ENCODE results near the gene EIF2D. TPM values are rescaled to one million over a fixed set of nuclear protein-coding genes. Genes with fewer than 3 reads are reported as not detected.

The EIF2D gene
- total RNA-seq, 1 donor from 2014 or later = 65.4 TPM

GRCh38 chr1:206557636-206558473, 54.4 kb downstream of the EIF2D start:
- no peaks in the 10 kb centered on the region for H3K9me3 Mint-ChIP-seq
- H3K4me3 Mint-ChIP-seq = peak overlapping the region; percentile 96
- TF ChIP-seq CTCF (IDR thresholded peaks at IDR 0.05) = no peak
- H3K36me3 Mint-ChIP-seq (ENCODE audit: low read depth) = peaks cover 46% of the 10 kb centered on the region
- no peaks in the 10 kb centered on the region for H3K27me3 Mint-ChIP-seq
- POLR2A ChIA-PET = interaction anchor here (0.7 to 12.6 kb wide), 11 partner anchors 9 to 88 kb away, joined by 3 to 343 read pairs (median 5); partner anchors contain the start of gene IKBKE
- CTCF ChIA-PET = interaction anchor here (4.2 to 11.6 kb wide), 2 partner anchors 12 to 25 kb away, joined by 32 to 132 read pairs; no protein-coding TSS in a partner anchor
- H3K27ac Mint-ChIP-seq = peak overlapping the region; percentile 96
- peaks cover 75% of the 10 kb centered on the region for H3K4me1 Mint-ChIP-seq
- ATAC-seq (ENCODE audit: low read depth) (peak; percentile 10), DNase-seq (no peak)
- intact Hi-C loops (cut with micrococcal nuclease) = loop anchor here (1.0 kb wide), 1 partner anchor 13 kb away; no protein-coding TSS in a partner anchor

GRCh38 chr1:206556750-206557635, 55.3 kb downstream of the EIF2D start:
- peak overlapping the region; percentile 96 for H3K4me3 Mint-ChIP-seq
- H3K27me3 Mint-ChIP-seq = no peaks in the 10 kb centered on the region
- peak overlapping the region; percentile 96 for H3K27ac Mint-ChIP-seq
- intact Hi-C loops (cut with micrococcal nuclease) = loop anchor here (1.0 kb wide), 1 partner anchor 12 kb away; no protein-coding TSS in a partner anchor
- CTCF ChIA-PET = interaction anchor here (1.2 to 11.6 kb wide), 7 partner anchors 11 to 78 kb away, joined by 3 to 132 read pairs (median 5); no protein-coding TSS in a partner anchor
- DNase-seq (peak; percentile 83), ATAC-seq (ENCODE audit: low read depth) (peak; percentile 78)
- POLR2A ChIA-PET = interaction anchor here (0.5 to 12.6 kb wide), 10 partner anchors 10 to 81 kb away, joined by 3 to 343 read pairs (median 6); no protein-coding TSS in a partner anchor
- peaks cover 37% of the 10 kb centered on the region for H3K36me3 Mint-ChIP-seq (ENCODE audit: low read depth)
- H3K9me3 Mint-ChIP-seq = no peaks in the 10 kb centered on the region
- no peak for TF ChIP-seq CTCF (IDR thresholded peaks at IDR 0.05)
- H3K4me1 Mint-ChIP-seq = peaks cover 71% of the 10 kb centered on the region

- ATAC-seq (ENCODE audit: low read depth) (peak; percentile 1), DNase-seq (no peak)
- ChIA-PET CTCF (interaction anchor here (1.2 to 11.6 kb wide), 7 partner anchors 12 to 77 kb away, joined by 3 to 132 read pairs (median 4); no protein-coding TSS in a partner anchor), POLR2A (interaction anchor here (0.5 to 12.6 kb wide), 12 partner anchors 10 to 85 kb away, joined by 3 to 343 read pairs (median 6); partner anchors contain the start of gene RASSF5)
- Mint-ChIP-seq H3K36me3 (ENCODE audit: low read depth) (peaks cover 30% of the 10 kb centered on the region), H3K4me3 (peak overlapping the region; percentile 96), H3K27ac (peak overlapping the region; percentile 96), H3K9me3 (no peaks in the 10 kb centered on the region), H3K4me1 (peaks cover 66% of the 10 kb centered on the region), H3K27me3 (no peaks in the 10 kb centered on the region)
- intact Hi-C loops (cut with micrococcal nuclease) = no loop called here
- no peak for TF ChIP-seq CTCF (IDR thresholded peaks at IDR 0.05)
These were observed 56.1 kb downstream of the EIF2D start for GRCh38 chr1:206556047-206556749.

- no peak for ATAC-seq (ENCODE audit: low read depth)
- Mint-ChIP-seq H3K27ac (peak overlapping the region; percentile 96), H3K4me3 (peak overlapping the region; percentile 66), H3K27me3 (no peaks in the 10 kb centered on the region), H3K36me3 (ENCODE audit: low read depth) (peaks cover 25% of the 10 kb centered on the region), H3K9me3 (no peaks in the 10 kb centered on the region), H3K4me1 (peaks cover 59% of the 10 kb centered on the region)
- intact Hi-C loops (cut with micrococcal nuclease) = no loop called here
- TF ChIP-seq CTCF (IDR thresholded peaks at IDR 0.05) = no peak
- ChIA-PET CTCF (interaction anchor here (1.3 to 11.6 kb wide), 8 partner anchors 9 to 76 kb away, joined by 3 to 132 read pairs (median 6); no protein-coding TSS in a partner anchor), POLR2A (interaction anchor here (0.9 to 12.6 kb wide), 9 partner anchors 10 to 367 kb away, joined by 3 to 343 read pairs (median 7); partner anchors contain the start of gene RASSF5)
- DNase-seq = no peak
These were observed 56.8 kb downstream of the EIF2D start for GRCh38 chr1:206555473-206555935.

All from activated B cell treated with CpG ODN at 0.5 μM for 24 hours (primary cell).